Hepatocyte (in vitro differentiated cells): Measurements from ENCODE around the gene ICE2. TPM values are rescaled to one million over a fixed set of nuclear protein-coding genes. Genes with fewer than 3 reads are reported as not detected.
A peak's percentile ranks its signal among the peaks of the same experiment; 100 is the strongest.

Source experiments
- DNase-seq: peaks from one replicate; pipeline ENCODE4 v3.0.0-alpha.2; 2016; ENCODE audit warnings: low spot score
- H2AFZ ChIP-seq: fragments of 200-600 bp; sonication (generic); 2 replicates; pipeline ENCODE4 v1.6.0; 2016; ENCODE audit warnings: antibody characterized with exemption, mild to moderate bottlenecking
- H3K27ac ChIP-seq: fragments of 200-600 bp; sonication (generic); 2 replicates; pipeline ENCODE4 v1.5.1; 2016; ENCODE audit warnings: mild to moderate bottlenecking
- H3K27me3 ChIP-seq: fragments of 200-600 bp; sonication (generic); 2 replicates; pipeline ENCODE4 v1.6.1; 2016
- H3K36me3 ChIP-seq: fragments of 200-600 bp; sonication (generic); replicated peaks from 2 replicates; pipeline ENCODE4 v1.5.1; 2016; ENCODE audit warnings: low read depth; ENCODE audit not compliant: insufficient read depth
- H3K4me1 ChIP-seq: fragments of 200-600 bp; sonication (generic); 2 replicates; pipeline ENCODE4 v1.5.1; 2016; ENCODE audit warnings: mild to moderate bottlenecking, moderate library complexity; ENCODE audit not compliant: insufficient read depth
- H3K4me2 ChIP-seq: fragments of 200-600 bp; sonication (generic); 2 replicates; pipeline ENCODE4 v1.6.0; 2016
- H3K4me3 ChIP-seq: fragments of 200-600 bp; sonication (generic); 2 replicates; pipeline ENCODE4 v1.5.1; 2016; ENCODE audit warnings: mild to moderate bottlenecking
- H3K79me2 ChIP-seq: fragments of 200-600 bp; sonication (generic); 2 replicates; pipeline ENCODE4 v1.6.0; 2017; ENCODE audit warnings: mild to moderate bottlenecking
- H3K9me2 ChIP-seq: fragments of 200-600 bp; sonication (generic); replicated peaks from 2 replicates; pipeline ENCODE4 v1.6.0; 2017; ENCODE audit warnings: mild to moderate bottlenecking; ENCODE audit not compliant: insufficient read depth
- H3K9me3 ChIP-seq: fragments of 200-600 bp; sonication (generic); 2 replicates; pipeline ENCODE4 v1.5.1; 2016; ENCODE audit warnings: low read depth, mild to moderate bottlenecking
- H4K20me1 ChIP-seq: fragments of 200-600 bp; sonication (generic); 2 replicates; pipeline ENCODE4 v1.6.0; 2016; ENCODE audit warnings: mild to moderate bottlenecking; ENCODE audit not compliant: insufficient read depth, poor library complexity, severe bottlenecking
- EZH2 ChIP-seq: fragments of 200-600 bp; sonication (generic); IDR thresholded peaks from 2 replicates; pipeline ENCODE4 v1.6.1; 2016; ENCODE audit warnings: antibody characterized with exemption, mild to moderate bottlenecking, borderline replicate concordance
- EZH2phosphoT487 ChIP-seq: fragments of 200-600 bp; sonication (generic); IDR thresholded peaks from one replicate; pipeline ENCODE4 v1.6.1; 2018; ENCODE audit warnings: antibody characterized with exemption, mild to moderate bottlenecking, low read depth, moderate library complexity; ENCODE audit not compliant: unreplicated experiment, severe bottlenecking
- WGBS: methylation state at CpG from one replicate; pipeline ENCODE4 v1.1.6; 2016; ENCODE audit warnings: low lambda C conversion rate; ENCODE audit errors: missing lambda C conversion rate; 5-methylcytosine and 5-hydroxymethylcytosine counted together
- polyA plus RNA-seq: library from polyadenylated mRNA; unstranded; fragments of >200 nt; fragmentation: Nextera tagmentation; extraction: Ambion mirVana; gene quantifications from 2 replicates; pipeline ENCODE4 v1.2.1, GENCODE V29; 2016
- total RNA-seq: library from RNA; depleted of rRNA; stranded (reverse); fragments of >200 nt; gene quantifications from 2 replicates; pipeline ENCODE4 v1.2.3, GENCODE V29; 2014
- TF ChIP-seq, protein P1 (sequence below): fragments of 200-600 bp; sonication (generic); IDR thresholded peaks from 2 replicates; pipeline ENCODE4 v1.5.1; 2016; ENCODE audit warnings: antibody characterized with exemption, mild to moderate bottlenecking; ENCODE audit not compliant: poor library complexity

The ICE2 gene
- total and polyA plus RNA-seq, 2 experiments from 2014 or later = 15.8 to 35.4 TPM

DNA sequence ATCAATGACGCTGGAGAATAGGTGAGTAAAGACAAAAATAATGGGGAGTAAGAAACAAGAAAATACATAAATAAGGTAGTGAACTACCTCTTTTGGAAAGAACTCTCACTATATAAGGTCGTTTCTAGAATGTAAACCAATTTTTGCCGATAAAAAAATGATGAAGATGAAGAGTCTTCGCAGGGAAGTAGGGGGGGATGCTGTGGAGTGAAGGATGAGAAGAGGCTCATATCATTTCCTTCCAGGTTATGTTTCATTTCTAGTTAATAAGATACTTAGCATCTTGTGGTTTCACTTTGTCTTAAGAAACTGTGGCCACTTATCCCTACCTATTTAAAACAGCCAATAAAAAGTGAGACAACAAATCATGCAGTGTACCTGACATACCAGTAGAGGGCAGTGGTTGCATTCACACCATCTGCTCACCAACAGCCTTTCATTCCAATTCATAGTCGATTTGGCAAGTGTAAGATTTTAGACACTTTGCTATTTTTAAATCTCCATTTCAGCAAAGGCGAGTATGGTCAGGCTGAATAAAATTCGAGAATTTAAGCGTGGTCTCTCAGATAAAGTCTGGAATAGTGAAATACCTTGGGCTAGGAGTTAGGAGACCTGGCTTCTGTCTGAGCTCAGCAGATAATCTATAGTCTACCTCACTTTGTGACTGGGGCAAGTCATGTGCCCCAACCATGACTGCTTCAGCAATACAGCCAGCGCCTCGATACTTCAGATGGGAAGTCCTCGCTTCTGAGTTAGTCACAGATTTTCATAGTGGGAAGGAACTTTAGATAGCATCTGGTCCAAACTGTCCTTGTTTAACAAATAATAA lies 28.9 kb upstream of the ICE2 start:
- 55% methylated on average over 11 of the region's 11 CpGs for WGBS
- no peak for TF ChIP-seq EZH2
- TF ChIP-seq, protein P1, sequence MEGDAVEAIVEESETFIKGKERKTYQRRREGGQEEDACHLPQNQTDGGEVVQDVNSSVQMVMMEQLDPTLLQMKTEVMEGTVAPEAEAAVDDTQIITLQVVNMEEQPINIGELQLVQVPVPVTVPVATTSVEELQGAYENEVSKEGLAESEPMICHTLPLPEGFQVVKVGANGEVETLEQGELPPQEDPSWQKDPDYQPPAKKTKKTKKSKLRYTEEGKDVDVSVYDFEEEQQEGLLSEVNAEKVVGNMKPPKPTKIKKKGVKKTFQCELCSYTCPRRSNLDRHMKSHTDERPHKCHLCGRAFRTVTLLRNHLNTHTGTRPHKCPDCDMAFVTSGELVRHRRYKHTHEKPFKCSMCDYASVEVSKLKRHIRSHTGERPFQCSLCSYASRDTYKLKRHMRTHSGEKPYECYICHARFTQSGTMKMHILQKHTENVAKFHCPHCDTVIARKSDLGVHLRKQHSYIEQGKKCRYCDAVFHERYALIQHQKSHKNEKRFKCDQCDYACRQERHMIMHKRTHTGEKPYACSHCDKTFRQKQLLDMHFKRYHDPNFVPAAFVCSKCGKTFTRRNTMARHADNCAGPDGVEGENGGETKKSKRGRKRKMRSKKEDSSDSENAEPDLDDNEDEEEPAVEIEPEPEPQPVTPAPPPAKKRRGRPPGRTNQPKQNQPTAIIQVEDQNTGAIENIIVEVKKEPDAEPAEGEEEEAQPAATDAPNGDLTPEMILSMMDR = peak; percentile 88
- no peak for TF ChIP-seq EZH2phosphoT487
- no peak overlapping the region for H2AFZ ChIP-seq

DNA sequence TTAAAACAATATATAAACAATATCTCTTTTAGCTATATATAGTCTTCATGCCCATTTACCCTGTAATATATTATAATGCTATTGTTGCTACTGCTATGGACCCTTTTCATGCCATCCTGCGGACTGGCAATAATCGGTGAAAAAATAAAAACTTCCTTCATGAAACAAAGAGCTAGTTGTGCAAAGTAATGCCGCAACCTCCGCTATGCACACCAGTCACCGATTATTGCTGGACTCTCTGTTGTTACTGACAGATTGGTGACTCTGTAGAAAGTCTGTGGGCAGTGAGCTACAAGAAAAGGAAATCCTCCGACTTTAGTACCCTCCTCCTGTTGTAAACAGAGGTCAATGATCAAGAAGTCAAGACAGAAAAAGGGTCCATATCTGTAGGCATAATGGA lies 17.9 kb upstream of the ICE2 start:
- no peak overlapping the region for H3K4me3 ChIP-seq
- H3K36me3 ChIP-seq = no peaks in the 10 kb centered on the region
- H3K4me1 ChIP-seq = no peaks in the 10 kb centered on the region
- no peaks in the 10 kb centered on the region for H4K20me1 ChIP-seq
- TF ChIP-seq, protein P1 = no peak
- TF ChIP-seq EZH2 (no peak), EZH2phosphoT487 (no peak)
- H3K4me2 ChIP-seq = no peak overlapping the region
- no peaks in the 10 kb centered on the region for H3K9me3 ChIP-seq
- H3K79me2 ChIP-seq = no peaks in the 10 kb centered on the region
- no peaks in the 10 kb centered on the region for H3K27me3 ChIP-seq
- DNase-seq = no peak
- H3K27ac ChIP-seq = no peak overlapping the region
- WGBS = 97% methylated on average over 6 of the region's 6 CpGs
- no peaks in the 10 kb centered on the region for H3K9me2 ChIP-seq
- no peak overlapping the region for H2AFZ ChIP-seq

More for the DNA sequence above, 28.9 kb upstream of the ICE2 start:
- no peaks in the 10 kb centered on the region for H3K27me3 ChIP-seq
- no peaks in the 10 kb centered on the region for H3K9me3 ChIP-seq
- H3K4me1 ChIP-seq = no peaks in the 10 kb centered on the region
- no peak overlapping the region for H3K27ac ChIP-seq
- peak; percentile 61 for DNase-seq
- no peaks in the 10 kb centered on the region for H4K20me1 ChIP-seq
- no peak overlapping the region for H3K4me3 ChIP-seq
- no peaks in the 10 kb centered on the region for H3K79me2 ChIP-seq
- H3K4me2 ChIP-seq = no peak overlapping the region
- no peaks in the 10 kb centered on the region for H3K36me3 ChIP-seq
- H3K9me2 ChIP-seq = no peaks in the 10 kb centered on the region

DNA sequence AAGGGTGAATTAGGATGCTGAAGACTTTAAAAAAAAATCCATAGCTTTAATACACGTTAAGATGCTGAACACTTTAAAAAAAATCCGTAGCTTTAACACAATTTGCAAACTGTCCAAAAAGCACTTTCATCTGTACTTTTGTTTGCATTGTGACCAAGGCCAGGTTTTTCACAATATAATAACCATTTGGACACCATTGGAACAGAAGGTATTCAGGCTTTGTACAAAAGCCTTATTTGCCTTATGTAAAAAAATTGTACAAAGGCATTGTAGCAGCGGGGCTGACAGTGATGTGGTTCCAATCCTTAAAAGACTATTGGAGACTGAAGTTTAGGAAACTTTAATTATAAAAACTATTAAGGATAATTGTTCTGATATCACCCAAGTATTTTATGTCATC lies 15.2 kb upstream of the ICE2 start:
- no peaks in the 10 kb centered on the region for H3K9me2 ChIP-seq
- no peaks in the 10 kb centered on the region for H3K27me3 ChIP-seq
- H2AFZ ChIP-seq = no peak overlapping the region
- no peaks in the 10 kb centered on the region for H3K79me2 ChIP-seq
- no peak for DNase-seq
- TF ChIP-seq EZH2 (no peak), EZH2phosphoT487 (no peak)
- TF ChIP-seq, protein P1 = no peak
- H3K36me3 ChIP-seq = no peaks in the 10 kb centered on the region
- H3K4me2 ChIP-seq = no peak overlapping the region
- H4K20me1 ChIP-seq = no peaks in the 10 kb centered on the region
- H3K27ac ChIP-seq = no peak overlapping the region
- WGBS = 86% methylated on average over 3 of the region's 3 CpGs
- H3K4me3 ChIP-seq = no peak overlapping the region
- no peaks in the 10 kb centered on the region for H3K9me3 ChIP-seq
- no peaks in the 10 kb centered on the region for H3K4me1 ChIP-seq
